Stimulated activated CD4-positive, alpha-beta T cell treated with anti-CD3 and anti-CD28 coated beads, Interleukin-1b, Interleukin-23, amount 100 ng/mL, for 1 hour (primary cell): ENCODE results near the gene FBXL19.

Source experiments
- DNase-seq, 2 donors: peaks; one replicate each; pipeline ENCODE4 v3.0.0-alpha.2; 2020; ENCODE audit warnings: low read depth in 2 of 2

FBXL19 gene

GRCh38 chr16:30986129-30986991 lies 63.0 kb downstream of the FBXL19 start:
- DNase-seq = no peak

- no peak for DNase-seq
These were observed 64.3 kb downstream of the FBXL19 start for GRCh38 chr16:30987581-30988190.

- no peak for DNase-seq
These were observed 66.2 kb downstream of the FBXL19 start for GRCh38 chr16:30989469-30990047.

- DNase-seq = no peak
These were observed 66.7 kb downstream of the FBXL19 start for GRCh38 chr16:30990105-30990504.

GRCh38 chr16:30991052-30991451 lies 67.7 kb downstream of the FBXL19 start:
- no peak for DNase-seq

GRCh38 chr16:30992276-30992780 lies 69.0 kb downstream of the FBXL19 start:
- no peak for DNase-seq

- no peak for DNase-seq
These were observed 69.8 kb downstream of the FBXL19 start for GRCh38 chr16:30992931-30993816.

GRCh38 chr16:30995927-30996323 lies 72.6 kb downstream of the FBXL19 start:
- DNase-seq = no peak

GRCh38 chr16:30996324-30996984 lies 73.1 kb downstream of the FBXL19 start:
- no peak for DNase-seq

GRCh38 chr16:30996985-30997724 lies 73.8 kb downstream of the FBXL19 start:
- peak; percentile 65 to 81 for DNase-seq

GRCh38 chr16:30997725-30998711 lies 74.6 kb downstream of the FBXL19 start:
- no peak for DNase-seq
